CD4-positive, alpha-beta T cell (primary cell): ENCODE measurements around the gene SLC12A9. TPM values are rescaled to one million over a fixed set of nuclear protein-coding genes. Genes with fewer than 3 reads are reported as not detected.

Experiments used
- ATAC-seq: fragments of 200-7000 bp; cut with Tn5 transposase; one replicate; pipeline ENCODE4 v1.10.0; 2022; ENCODE audit warnings: mild to moderate bottlenecking; ENCODE audit not compliant: poor library complexity
- CTCF ChIA-PET: fragments of 350-600 bp; sonication (Branson Sonifier 250); formaldehyde crosslinking; loops from one replicate; lab custom pipeline; 2021; ENCODE audit warnings: antibody characterized with exemption, inconsistent platforms; lab: Charles Lee
- POLR2A ChIA-PET: fragments of 350-600 bp; sonication (Branson Sonifier 250); formaldehyde crosslinking; loops from one replicate; lab custom pipeline; 2021; ENCODE audit warnings: antibody characterized with exemption, inconsistent platforms; lab: Charles Lee
- DNase-seq, 14 experiments: peaks; one replicate each; pipeline ENCODE4 v3.0.0-alpha.2; 2013 to 2020; ENCODE audit warnings: mixed read lengths in 2 of 14
- H3K27ac ChIP-seq, 2 donors: one replicate each; pipeline versions ENCODE4 v1.5.1 to v1.7.0; 2013; ENCODE audit warnings: low read length in 2 of 2, low read depth in 1 of 2, mild to moderate bottlenecking in 1 of 2
- H3K27me3 ChIP-seq, 2 experiments: 1 replicate in 1 of 2; 2 replicates in 1 of 2; pipeline versions ENCODE4 v1.6.1 to v1.7.0; 2013; ENCODE audit warnings: low read length in 2 of 2, control low read depth in 1 of 2, mild to moderate bottlenecking in 1 of 2, moderate library complexity in 1 of 2; ENCODE audit not compliant: insufficient read depth in 2 of 2, control insufficient read depth in 1 of 2
- H3K36me3 ChIP-seq: one replicate; pipeline ENCODE4 v1.6.1; 2013; ENCODE audit warnings: low read length, control low read depth; ENCODE audit not compliant: insufficient read depth
- H3K4me1 ChIP-seq: one replicate; pipeline ENCODE4 v1.6.1; 2013; ENCODE audit warnings: low read length, control low read depth; ENCODE audit not compliant: insufficient read depth
- H3K4me3 ChIP-seq: one replicate; pipeline ENCODE4 v1.5.1; 2013; ENCODE audit warnings: mild to moderate bottlenecking, low read length, moderate library complexity
- H3K9me3 ChIP-seq, 2 experiments: 1 replicate in 1 of 2; 2 replicates in 1 of 2; pipeline versions ENCODE4 v1.6.1 to v1.7.0; 2013; ENCODE audit warnings: low read length in 2 of 2, mild to moderate bottlenecking in 2 of 2, control low read depth in 1 of 2, moderate library complexity in 1 of 2; ENCODE audit not compliant: control insufficient read depth in 1 of 2, insufficient read depth in 1 of 2
- H3K27ac Mint-ChIP-seq: one replicate; pipeline ENCODE4 v1.8.0; 2020; ENCODE audit warnings: mixed read lengths
- H3K27me3 Mint-ChIP-seq: one replicate; pipeline ENCODE4 v1.8.0; 2021; ENCODE audit warnings: mixed read lengths
- H3K36me3 Mint-ChIP-seq: one replicate; pipeline ENCODE4 v1.8.0; 2021; ENCODE audit warnings: low read depth, mixed read lengths
- H3K4me1 Mint-ChIP-seq: one replicate; pipeline ENCODE4 v1.8.0; 2021; ENCODE audit warnings: low read depth, mixed read lengths
- H3K4me3 Mint-ChIP-seq: one replicate; pipeline ENCODE4 v1.8.0; 2020; ENCODE audit warnings: mild to moderate bottlenecking, mixed read lengths
- H3K9me3 Mint-ChIP-seq: one replicate; pipeline ENCODE4 v1.8.0; 2020; ENCODE audit warnings: mixed read lengths
- intact Hi-C, 2 experiments: fragments of 100-400 bp; cut with DNase I in 1 of 2; cut with micrococcal nuclease in 1 of 2; formaldehyde crosslinking; loops; one replicate each; pipeline versions ENCODE4 v1.15.1 to v1.9.0; 2023 to 2025; cut with DNase I, micrococcal nuclease
- total RNA-seq, 174 experiments: library from RNA in 2 of 174; stranded (reverse) in 2 of 174; gene quantifications; one replicate each; pipeline ENCODE4 v1.2.3 and lab custom pipeline; 2021 to 2026
- TF ChIP-seq, protein P1 (sequence below): fragments of 200-600 bp; IDR thresholded peaks from one replicate; pipeline ENCODE4 v1.8.0; 2022; ENCODE audit warnings: antibody characterized with exemption, mild to moderate bottlenecking

Gene SLC12A9
- total RNA-seq, 2 experiments from 2014 or later = 26.3 to 28.2 TPM

GRCh38 chr7:100829150-100829716 lies 23.3 kb upstream of the SLC12A9 start:
- Histone ChIP-seq H3K9me3 (peaks cover 0 to 12% of the 10 kb centered on the region in 2 experiments), H3K27ac (no peak overlapping the region), H3K27me3 (peaks cover 37% of the 10 kb centered on the region in 2 experiments), H3K4me1 (peaks cover 29% of the 10 kb centered on the region), H3K4me3 (no peak overlapping the region), H3K36me3 (no peaks in the 10 kb centered on the region)
- Mint-ChIP-seq H3K27ac (no peak overlapping the region), H3K36me3 (no peaks in the 10 kb centered on the region), H3K4me1 (peaks cover 24% of the 10 kb centered on the region), H3K4me3 (peak overlapping the region; percentile 42), H3K27me3 (peaks cover 39% of the 10 kb centered on the region), H3K9me3 (no peaks in the 10 kb centered on the region)
- ChIA-PET POLR2A (no interaction called here), CTCF (interaction anchor here (1.2 kb wide), 1 partner anchor 22 kb away, joined by 3 read pairs; no protein-coding TSS in a partner anchor)
- DNase-seq (no peak), ATAC-seq (no peak)
- TF ChIP-seq, protein P1, sequence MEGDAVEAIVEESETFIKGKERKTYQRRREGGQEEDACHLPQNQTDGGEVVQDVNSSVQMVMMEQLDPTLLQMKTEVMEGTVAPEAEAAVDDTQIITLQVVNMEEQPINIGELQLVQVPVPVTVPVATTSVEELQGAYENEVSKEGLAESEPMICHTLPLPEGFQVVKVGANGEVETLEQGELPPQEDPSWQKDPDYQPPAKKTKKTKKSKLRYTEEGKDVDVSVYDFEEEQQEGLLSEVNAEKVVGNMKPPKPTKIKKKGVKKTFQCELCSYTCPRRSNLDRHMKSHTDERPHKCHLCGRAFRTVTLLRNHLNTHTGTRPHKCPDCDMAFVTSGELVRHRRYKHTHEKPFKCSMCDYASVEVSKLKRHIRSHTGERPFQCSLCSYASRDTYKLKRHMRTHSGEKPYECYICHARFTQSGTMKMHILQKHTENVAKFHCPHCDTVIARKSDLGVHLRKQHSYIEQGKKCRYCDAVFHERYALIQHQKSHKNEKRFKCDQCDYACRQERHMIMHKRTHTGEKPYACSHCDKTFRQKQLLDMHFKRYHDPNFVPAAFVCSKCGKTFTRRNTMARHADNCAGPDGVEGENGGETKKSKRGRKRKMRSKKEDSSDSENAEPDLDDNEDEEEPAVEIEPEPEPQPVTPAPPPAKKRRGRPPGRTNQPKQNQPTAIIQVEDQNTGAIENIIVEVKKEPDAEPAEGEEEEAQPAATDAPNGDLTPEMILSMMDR = no peak
- intact Hi-C loops = no loop called here

- ATAC-seq (no peak), DNase-seq (no peak)
- Histone ChIP-seq H3K36me3 (no peaks in the 10 kb centered on the region), H3K9me3 (peaks cover 0 to 12% of the 10 kb centered on the region in 2 experiments), H3K4me1 (peaks cover 29% of the 10 kb centered on the region), H3K27ac (no peak overlapping the region), H3K27me3 (peaks cover 30 to 32% of the 10 kb centered on the region in 2 experiments), H3K4me3 (no peak overlapping the region)
- intact Hi-C loops = loop anchor here in 1 of 2 experiments (10.0 kb wide), 1 partner anchor 1216 kb away; the partner anchor contains the start of gene ZSCAN25
- ChIA-PET POLR2A (no interaction called here), CTCF (no interaction called here)
- H3K27ac Mint-ChIP-seq = no peak overlapping the region
- no peak overlapping the region for H3K4me3 Mint-ChIP-seq
- TF ChIP-seq, protein P1 = no peak
- H3K27me3 Mint-ChIP-seq = peaks cover 30% of the 10 kb centered on the region
- no peaks in the 10 kb centered on the region for H3K36me3 Mint-ChIP-seq
- H3K4me1 Mint-ChIP-seq = peaks cover 24% of the 10 kb centered on the region
- H3K9me3 Mint-ChIP-seq = no peaks in the 10 kb centered on the region
Measured at GRCh38 chr7:100830396-100830795, 22.1 kb upstream of the SLC12A9 start.

DNA sequence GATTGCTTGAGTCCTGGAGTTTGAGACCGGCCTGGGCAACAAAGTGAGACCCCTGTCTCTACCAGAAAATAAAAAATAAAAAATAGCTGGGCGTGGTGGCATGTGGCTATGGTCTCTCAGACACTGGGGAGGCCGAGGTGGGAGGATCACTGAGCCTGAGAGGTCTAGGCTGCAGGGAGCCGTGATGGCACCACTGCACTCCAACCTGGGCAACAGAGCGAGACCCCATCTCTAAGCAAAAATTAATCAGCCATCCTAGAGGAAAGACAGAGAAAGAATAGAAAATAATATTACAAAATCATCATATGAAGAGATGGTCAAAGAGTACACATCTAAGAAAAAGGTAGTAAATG lies 20.3 kb upstream of the SLC12A9 start:
- H3K4me1 ChIP-seq = peaks cover 27% of the 10 kb centered on the region
- no peaks in the 10 kb centered on the region for H3K9me3 Mint-ChIP-seq
- peaks cover 18% of the 10 kb centered on the region for H3K4me1 Mint-ChIP-seq
- TF ChIP-seq, protein P1 = no peak
- CTCF ChIA-PET = no interaction called here
- H3K27ac ChIP-seq = no peak overlapping the region
- peaks cover 14 to 17% of the 10 kb centered on the region in 2 experiments for H3K27me3 ChIP-seq
- no peak overlapping the region for H3K4me3 Mint-ChIP-seq
- no peaks in the 10 kb centered on the region for H3K36me3 Mint-ChIP-seq
- H3K27ac Mint-ChIP-seq = no peak overlapping the region
- no peak for ATAC-seq
- no peaks in the 10 kb centered on the region for H3K36me3 ChIP-seq
- H3K4me3 ChIP-seq = no peak overlapping the region
- intact Hi-C loops = loop anchor here in 1 of 2 experiments (10.0 kb wide), 1 partner anchor 1217 kb away; the partner anchor contains the start of gene ZSCAN25
- peaks cover 17% of the 10 kb centered on the region for H3K27me3 Mint-ChIP-seq
- POLR2A ChIA-PET = no interaction called here
- no peak for DNase-seq
- H3K9me3 ChIP-seq = peaks cover 0 to 12% of the 10 kb centered on the region in 2 experiments
